LNCaP clone FGC (cell line): ENCODE data around the gene PNLDC1.

Experiments
- DNase-seq: peaks from one replicate; pipeline ENCODE4 v3.0.0-alpha.2; 2011; ENCODE audit warnings: low read depth
- H3K4me3 ChIP-seq: 2 replicates; pipeline ENCODE4 v1.5.1; 2011; ENCODE audit warnings: mild to moderate bottlenecking, low read depth, low read length, control low read depth
- TF ChIP-seq, protein P1 (sequence below): IDR thresholded peaks from 2 replicates; pipeline ENCODE4 v1.5.1; 2012; ENCODE audit warnings: mild to moderate bottlenecking; ENCODE audit not compliant: control insufficient read depth, insufficient read depth; ENCODE audit errors: extremely low read depth

The PNLDC1 gene

DNA sequence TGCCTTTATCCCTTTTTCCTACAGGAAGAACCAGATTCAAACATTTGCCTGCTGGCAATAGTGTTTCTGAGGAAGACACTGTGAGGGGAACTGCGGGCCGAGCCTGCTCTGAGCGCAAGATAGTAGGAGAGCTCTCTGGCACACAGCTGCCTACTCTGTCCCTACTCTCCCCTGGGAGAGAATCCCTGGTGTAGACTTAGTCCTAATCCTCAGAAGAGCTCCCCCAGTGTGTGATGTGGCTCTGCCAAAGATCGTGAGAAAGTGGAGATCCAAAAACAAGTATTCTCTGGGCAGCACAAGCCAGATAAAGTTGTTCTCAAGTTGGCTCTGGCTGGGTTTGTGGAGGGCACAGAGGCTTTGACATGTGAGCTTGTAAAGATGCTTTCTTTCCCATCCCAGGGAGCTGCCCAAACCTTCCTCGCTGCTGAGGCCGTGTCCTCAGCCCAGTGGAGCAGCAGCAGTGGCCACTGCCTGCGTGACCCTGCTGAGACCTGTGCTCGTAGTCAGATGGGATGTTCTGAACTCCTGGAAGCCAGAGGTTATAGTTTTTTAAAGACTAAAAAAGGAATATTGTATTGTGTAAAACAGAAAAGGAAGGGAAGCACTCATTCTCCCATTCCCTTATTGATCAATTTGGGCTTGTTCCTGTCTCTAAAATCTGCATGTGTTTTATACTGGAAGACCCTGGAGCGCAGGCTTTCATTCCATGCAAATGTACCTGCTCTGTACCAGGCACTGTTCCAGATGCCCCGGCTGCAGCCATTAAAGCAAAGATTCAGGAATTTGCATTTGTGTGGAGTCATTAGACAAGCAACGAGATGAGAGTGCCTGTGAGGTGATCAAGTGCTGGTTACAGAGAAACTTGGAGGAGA, 30.7 kb downstream of the PNLDC1 start:
- H3K4me3 ChIP-seq: no peak overlapping the region
- TF ChIP-seq, protein P1, sequence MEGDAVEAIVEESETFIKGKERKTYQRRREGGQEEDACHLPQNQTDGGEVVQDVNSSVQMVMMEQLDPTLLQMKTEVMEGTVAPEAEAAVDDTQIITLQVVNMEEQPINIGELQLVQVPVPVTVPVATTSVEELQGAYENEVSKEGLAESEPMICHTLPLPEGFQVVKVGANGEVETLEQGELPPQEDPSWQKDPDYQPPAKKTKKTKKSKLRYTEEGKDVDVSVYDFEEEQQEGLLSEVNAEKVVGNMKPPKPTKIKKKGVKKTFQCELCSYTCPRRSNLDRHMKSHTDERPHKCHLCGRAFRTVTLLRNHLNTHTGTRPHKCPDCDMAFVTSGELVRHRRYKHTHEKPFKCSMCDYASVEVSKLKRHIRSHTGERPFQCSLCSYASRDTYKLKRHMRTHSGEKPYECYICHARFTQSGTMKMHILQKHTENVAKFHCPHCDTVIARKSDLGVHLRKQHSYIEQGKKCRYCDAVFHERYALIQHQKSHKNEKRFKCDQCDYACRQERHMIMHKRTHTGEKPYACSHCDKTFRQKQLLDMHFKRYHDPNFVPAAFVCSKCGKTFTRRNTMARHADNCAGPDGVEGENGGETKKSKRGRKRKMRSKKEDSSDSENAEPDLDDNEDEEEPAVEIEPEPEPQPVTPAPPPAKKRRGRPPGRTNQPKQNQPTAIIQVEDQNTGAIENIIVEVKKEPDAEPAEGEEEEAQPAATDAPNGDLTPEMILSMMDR: no peak
- no peak for DNase-seq

DNA sequence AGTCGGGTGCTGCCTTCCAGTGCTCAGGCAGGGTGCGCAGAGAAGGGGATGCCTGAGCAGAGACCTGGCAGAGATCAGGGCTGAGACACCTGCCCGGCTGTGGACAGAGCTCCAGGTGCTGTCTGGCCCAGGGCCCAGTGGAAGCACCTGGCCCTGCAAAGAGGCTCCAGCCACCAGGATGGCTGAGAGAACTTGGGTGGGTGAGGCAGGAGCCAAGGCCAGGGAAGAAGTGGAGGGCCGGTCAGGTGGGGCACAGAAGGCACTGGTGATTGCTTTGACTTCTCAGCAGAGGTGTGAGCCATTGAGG, 31.2 kb downstream of the PNLDC1 start:
- H3K4me3 ChIP-seq: no peak overlapping the region
- TF ChIP-seq, protein P1: no peak
- DNase-seq: no peak

DNA sequence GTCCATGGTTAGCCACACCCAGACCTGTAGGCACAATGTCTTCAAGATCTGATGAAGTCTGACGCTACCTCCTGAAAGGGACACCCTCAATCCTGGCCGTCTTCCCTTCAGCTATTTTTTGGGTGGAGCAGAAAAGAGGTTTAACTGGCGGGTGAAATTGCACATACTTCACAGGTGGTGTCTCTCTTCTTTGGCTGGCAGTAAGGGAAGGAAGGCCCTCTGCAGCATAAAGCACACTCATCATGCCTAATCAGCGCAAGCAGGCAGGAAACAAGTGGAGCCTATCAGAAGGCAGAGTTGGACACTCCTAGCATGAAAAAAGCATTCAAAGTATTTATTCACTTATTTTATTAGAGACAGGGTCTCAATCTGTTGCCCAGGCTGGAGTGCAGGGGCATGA, 32.9 kb downstream of the PNLDC1 start:
- TF ChIP-seq, protein P1: no peak
- H3K4me3 ChIP-seq: no peak overlapping the region
- no peak for DNase-seq

DNA sequence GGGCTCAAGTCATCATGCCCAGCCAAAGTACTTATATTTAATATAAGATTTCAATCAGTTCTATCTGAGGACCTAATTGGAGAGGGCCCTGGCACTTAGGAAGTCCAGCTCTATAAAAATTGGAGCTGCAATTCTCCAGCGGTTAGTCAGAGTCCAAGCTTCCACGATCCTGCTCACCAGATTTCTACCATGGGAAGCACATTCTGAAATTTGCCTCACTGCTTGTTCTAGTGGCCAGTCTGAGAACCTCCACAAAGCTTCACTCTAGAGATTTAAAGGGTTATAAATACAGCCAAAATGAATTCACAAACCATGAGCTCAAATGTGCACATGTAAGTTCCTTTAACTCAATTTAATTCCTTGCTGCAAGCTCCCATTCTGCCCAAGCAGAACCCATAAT, 33.5 kb downstream of the PNLDC1 start:
- no peak for DNase-seq
- H3K4me3 ChIP-seq: no peak overlapping the region
- TF ChIP-seq, protein P1: no peak

DNA sequence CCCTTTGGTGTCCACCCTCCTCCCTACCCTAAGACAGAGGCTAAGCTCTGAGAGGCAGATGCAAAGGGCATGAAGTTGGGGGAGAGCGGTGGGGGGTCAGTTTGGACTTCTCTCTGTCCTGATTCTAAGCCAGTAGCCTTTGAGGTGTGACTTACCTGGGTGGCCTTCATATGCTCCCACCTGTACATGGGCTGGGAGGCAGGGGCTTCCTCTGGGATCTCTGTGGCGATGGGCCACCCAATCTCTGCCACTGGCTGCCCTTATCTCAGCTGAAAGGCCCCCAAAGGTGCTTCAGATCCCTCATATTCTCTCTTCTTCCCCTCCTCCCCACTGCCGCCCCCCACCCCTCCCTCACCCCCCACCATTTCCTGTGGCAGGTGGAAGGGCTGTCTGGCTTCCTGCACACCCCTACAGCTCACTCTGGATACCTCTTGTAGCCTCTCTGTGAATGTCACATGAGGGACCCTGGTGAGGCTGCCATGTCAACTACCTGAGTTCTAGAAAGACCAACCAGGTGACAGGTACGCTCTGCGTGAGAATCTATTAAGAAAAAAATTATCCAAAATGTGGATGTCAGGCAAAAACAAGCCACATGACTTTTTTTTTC, 34.0 kb downstream of the PNLDC1 start:
- H3K4me3 ChIP-seq: no peak overlapping the region
- TF ChIP-seq, protein P1: no peak
- no peak for DNase-seq

DNA sequence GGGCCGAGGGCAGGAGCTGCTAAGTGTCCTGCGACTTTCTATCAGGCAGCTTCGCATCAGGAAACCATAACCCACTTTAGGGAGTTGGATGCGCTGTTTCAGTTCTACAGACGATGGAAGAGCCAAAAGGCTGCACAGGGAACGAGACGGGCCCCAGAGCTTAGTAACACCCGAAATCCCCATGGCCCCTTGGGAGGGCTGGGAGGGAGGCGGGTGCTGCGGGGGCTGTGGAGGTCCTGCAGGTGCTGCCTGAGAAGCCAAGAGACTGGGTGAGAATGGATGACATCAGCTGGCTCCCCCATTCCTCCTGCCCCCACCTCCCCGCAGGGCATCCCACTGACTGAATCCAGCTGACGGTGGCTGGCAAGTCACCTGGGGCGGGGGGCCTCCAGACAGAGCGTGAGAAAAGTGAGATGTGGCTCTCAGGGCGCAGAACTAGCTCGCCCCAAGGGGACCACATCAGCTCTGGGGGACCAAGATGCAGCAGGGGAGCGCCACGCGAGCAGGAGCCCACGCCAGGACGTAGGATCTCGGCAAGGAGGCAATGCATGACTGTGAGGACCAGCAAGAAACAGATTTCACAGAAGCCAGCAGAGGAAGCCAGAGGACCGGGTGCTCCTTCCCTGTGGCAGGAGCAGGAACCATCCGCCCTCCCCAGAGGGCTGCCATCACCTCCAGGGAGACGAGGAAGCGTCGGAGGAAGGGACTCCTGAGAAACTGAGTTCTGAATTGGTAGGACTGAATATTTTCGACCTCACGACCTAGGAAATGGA, 36.8 kb downstream of the PNLDC1 start:
- no peak for DNase-seq

More for the DNA sequence above, 36.8 kb downstream of the PNLDC1 start:
- TF ChIP-seq, protein P1: no peak
- H3K4me3 ChIP-seq: no peak overlapping the region
